Measurements from ENCODE around the gene USP44.

GRCh38 chr12:95473231-95473883 is 77.9 kb downstream of the USP44 start:
- TF ChIP-seq, protein P1, sequence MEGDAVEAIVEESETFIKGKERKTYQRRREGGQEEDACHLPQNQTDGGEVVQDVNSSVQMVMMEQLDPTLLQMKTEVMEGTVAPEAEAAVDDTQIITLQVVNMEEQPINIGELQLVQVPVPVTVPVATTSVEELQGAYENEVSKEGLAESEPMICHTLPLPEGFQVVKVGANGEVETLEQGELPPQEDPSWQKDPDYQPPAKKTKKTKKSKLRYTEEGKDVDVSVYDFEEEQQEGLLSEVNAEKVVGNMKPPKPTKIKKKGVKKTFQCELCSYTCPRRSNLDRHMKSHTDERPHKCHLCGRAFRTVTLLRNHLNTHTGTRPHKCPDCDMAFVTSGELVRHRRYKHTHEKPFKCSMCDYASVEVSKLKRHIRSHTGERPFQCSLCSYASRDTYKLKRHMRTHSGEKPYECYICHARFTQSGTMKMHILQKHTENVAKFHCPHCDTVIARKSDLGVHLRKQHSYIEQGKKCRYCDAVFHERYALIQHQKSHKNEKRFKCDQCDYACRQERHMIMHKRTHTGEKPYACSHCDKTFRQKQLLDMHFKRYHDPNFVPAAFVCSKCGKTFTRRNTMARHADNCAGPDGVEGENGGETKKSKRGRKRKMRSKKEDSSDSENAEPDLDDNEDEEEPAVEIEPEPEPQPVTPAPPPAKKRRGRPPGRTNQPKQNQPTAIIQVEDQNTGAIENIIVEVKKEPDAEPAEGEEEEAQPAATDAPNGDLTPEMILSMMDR (IDR thresholded peaks at IDR 0.05), result no peak
- no peak for TF ChIP-seq POLR2A (IDR thresholded peaks at IDR 0.05)
